Brain microvascular endothelial cell (primary cell): ENCODE data around the gene KRT72.
"Not testable (repeated sequence)": the region's sequence is repeated elsewhere in the genome, so short reads cannot be mapped to it uniquely, and the experiment has no call there.

Experiments
- DNase-seq: peaks from one replicate; pipeline ENCODE4 v3.0.0-alpha.2; 2020
- H3K27ac ChIP-seq: fragments of 250-450 bp; sonication (Bioruptor Pico); 2 replicates; pipeline ENCODE4 v1.5.1; 2020; ENCODE audit warnings: mild to moderate bottlenecking, moderate library complexity
- H3K27me3 ChIP-seq: fragments of 250-450 bp; sonication (Bioruptor Pico); replicated peaks from 2 replicates; pipeline ENCODE4 v1.5.1; 2020; ENCODE audit warnings: mild to moderate bottlenecking
- H3K36me3 ChIP-seq: fragments of 250-450 bp; sonication (Bioruptor Pico); replicated peaks from 2 replicates; pipeline ENCODE4 v1.5.1; 2020; ENCODE audit warnings: mild to moderate bottlenecking
- H3K4me3 ChIP-seq: 2 replicates; pipeline ENCODE4 v1.5.1; 2011; ENCODE audit warnings: low read depth, mild to moderate bottlenecking, control low read depth, low read length, moderate library complexity
- CTCF ChIP-seq: IDR thresholded peaks from 2 replicates; pipeline ENCODE4 v1.5.1; 2011; ENCODE audit warnings: low read depth, mild to moderate bottlenecking, moderate library complexity, low read length, control low read depth, inconsistent platforms; ENCODE audit errors: missing control alignments
- in situ Hi-C: cut with HindIII; loops from 2 replicates; pipeline ENCODE4 v1.10.0; 2017; ENCODE audit warnings: low sequenced_read_pairs, low pct_ligation_motif_present

The KRT72 gene

GRCh38 chr12:52598966-52599365 is 2.3 kb downstream of the KRT72 start:
- TF ChIP-seq CTCF = no peak
- Histone ChIP-seq H3K27ac (no peak overlapping the region), H3K4me3 (no peak overlapping the region), H3K36me3 (no peaks in the 10 kb centered on the region), H3K27me3 (peaks cover 40% of the 10 kb centered on the region)
- in situ Hi-C loops = no loop called here
- no peak for DNase-seq

GRCh38 chr12:52594237-52594636 is 7.0 kb downstream of the KRT72 start:
- DNase-seq, H3K27ac ChIP-seq, H3K4me3 ChIP-seq, H3K36me3 ChIP-seq, in situ Hi-C loops: not testable (repeated sequence)
- peaks cover 12% of the 10 kb centered on the region for H3K27me3 ChIP-seq

GRCh38 chr12:52591521-52591920 is 9.7 kb downstream of the KRT72 start:
- Histone ChIP-seq H3K36me3 (no peaks in the 10 kb centered on the region), H3K4me3 (no peak overlapping the region), H3K27me3 (peaks cover 4% of the 10 kb centered on the region), H3K27ac (no peak overlapping the region)
- no peak for DNase-seq
- in situ Hi-C loops = no loop called here
- TF ChIP-seq CTCF = no peak

- DNase-seq = no peak
- Histone ChIP-seq H3K27me3 (peaks cover 2% of the 10 kb centered on the region), H3K4me3 (no peak overlapping the region), H3K27ac (no peak overlapping the region), H3K36me3 (no peaks in the 10 kb centered on the region)
- TF ChIP-seq CTCF = no peak
- in situ Hi-C loops = no loop called here
Measured at GRCh38 chr12:52590021-52590420, 11.2 kb downstream of the KRT72 start.

GRCh38 chr12:52587563-52587962 is 13.7 kb downstream of the KRT72 start:
- Histone ChIP-seq H3K36me3 (no peaks in the 10 kb centered on the region), H3K27ac (no peak overlapping the region), H3K4me3 (no peak overlapping the region), H3K27me3 (no peaks in the 10 kb centered on the region)
- peak; percentile 9 for TF ChIP-seq CTCF
- DNase-seq = no peak
- in situ Hi-C loops = no loop called here

- no peaks in the 10 kb centered on the region for H3K36me3 ChIP-seq
- H3K27ac ChIP-seq = no peak overlapping the region
- H3K4me3 ChIP-seq = no peak overlapping the region
- in situ Hi-C loops = no loop called here
- no peak for DNase-seq
- no peak for TF ChIP-seq CTCF
- H3K27me3 ChIP-seq = no peaks in the 10 kb centered on the region
Measured at GRCh38 chr12:52585946-52586345, 15.3 kb downstream of the KRT72 start.

- H3K36me3 ChIP-seq = no peaks in the 10 kb centered on the region
- in situ Hi-C loops = no loop called here
- H3K27ac ChIP-seq = no peak overlapping the region
- no peak for TF ChIP-seq CTCF
- no peak overlapping the region for H3K4me3 ChIP-seq
- no peaks in the 10 kb centered on the region for H3K27me3 ChIP-seq
- no peak for DNase-seq
Measured at GRCh38 chr12:52585066-52585465, 16.2 kb downstream of the KRT72 start.
